Keratinocyte (primary cell): ENCODE data around the gene ANOS1.

Experiments used
- CTCF ChIP-seq, 3 experiments: IDR thresholded peaks in 1 of 3; conservative IDR thresholded peaks in 1 of 3; optimal IDR thresholded peaks in 1 of 3; 2 replicates in 2 of 3; 3 replicates in 1 of 3; pipeline versions ENCODE3 to v1.5.1; 2011; ENCODE audit warnings: low read length in 3 of 3, mild to moderate bottlenecking in 3 of 3, moderate library complexity in 2 of 3, control low read depth in 1 of 3, inconsistent platforms in 1 of 3; ENCODE audit not compliant: insufficient read depth in 2 of 3; ENCODE audit errors: extremely low read depth in 1 of 3
- EZH2 ChIP-seq: IDR thresholded peaks from one replicate; pipeline ENCODE4 v1.6.1; 2012; ENCODE audit warnings: inconsistent platforms, mild to moderate bottlenecking, low read length, moderate library complexity

- TF ChIP-seq EZH2 (no peak), CTCF (optimal IDR thresholded peaks at IDR 0.05 in 1 of 3, IDR thresholded peaks at IDR 0.05 in 1 of 3, conservative IDR thresholded peaks at IDR 0.05 in 1 of 3; ENCODE audit: extremely low read depth in 1 of 3, insufficient read depth in 2 of 3, low read length in 3 of 3) (no peak)
Observed at GRCh38 chrX:8683687-8684086, 48.2 kb downstream of the ANOS1 start.
